Activated CD4-positive, alpha-beta memory T cell treated with anti-CD3 and anti-CD28 coated beads, Interleukin-2, amount 10 ng/mL, durations not matched to agents 7 days and 5 days (primary cell): Measurements from ENCODE around the gene KAZN. TPM values are rescaled to one million over a fixed set of nuclear protein-coding genes. Genes with fewer than 3 reads are reported as not detected.

Experiments used
- CTCF ChIA-PET: fragments of 350-600 bp; sonication (Branson Sonifier 250); formaldehyde crosslinking; loops from one replicate; lab custom pipeline; 2021; ENCODE audit warnings: antibody characterized with exemption, inconsistent platforms; lab: Charles Lee
- POLR2A ChIA-PET: fragments of 350-600 bp; sonication (Branson Sonifier 250); formaldehyde crosslinking; loops from one replicate; lab custom pipeline; 2021; ENCODE audit warnings: antibody characterized with exemption; lab: Charles Lee
- DNase-seq: peaks from one replicate; pipeline ENCODE4 v3.0.0-alpha.2; 2020
- H3K27ac Mint-ChIP-seq: one replicate; pipeline ENCODE4 v1.8.0; 2021; ENCODE audit warnings: mild to moderate bottlenecking, mixed read lengths
- H3K27me3 Mint-ChIP-seq: one replicate; pipeline ENCODE4 v1.8.0; 2021; ENCODE audit warnings: mixed read lengths
- H3K36me3 Mint-ChIP-seq: one replicate; pipeline ENCODE4 v1.8.0; 2021; ENCODE audit warnings: low read depth, mixed read lengths
- H3K4me1 Mint-ChIP-seq: one replicate; pipeline ENCODE4 v1.8.0; 2021; ENCODE audit warnings: mixed read lengths
- H3K4me3 Mint-ChIP-seq: one replicate; pipeline ENCODE4 v1.8.0; 2021; ENCODE audit warnings: mild to moderate bottlenecking, mixed read lengths
- H3K9me3 Mint-ChIP-seq: one replicate; pipeline ENCODE4 v1.8.0; 2021; ENCODE audit warnings: mixed read lengths
- total RNA-seq, 2 experiments: library from RNA; stranded (reverse); gene quantifications; one replicate each; pipeline ENCODE4 v1.2.3, GENCODE V29; 2021

The KAZN gene
- total RNA-seq, 2 experiments from 2014 or later: 0.30 to 0.43 TPM

DNA sequence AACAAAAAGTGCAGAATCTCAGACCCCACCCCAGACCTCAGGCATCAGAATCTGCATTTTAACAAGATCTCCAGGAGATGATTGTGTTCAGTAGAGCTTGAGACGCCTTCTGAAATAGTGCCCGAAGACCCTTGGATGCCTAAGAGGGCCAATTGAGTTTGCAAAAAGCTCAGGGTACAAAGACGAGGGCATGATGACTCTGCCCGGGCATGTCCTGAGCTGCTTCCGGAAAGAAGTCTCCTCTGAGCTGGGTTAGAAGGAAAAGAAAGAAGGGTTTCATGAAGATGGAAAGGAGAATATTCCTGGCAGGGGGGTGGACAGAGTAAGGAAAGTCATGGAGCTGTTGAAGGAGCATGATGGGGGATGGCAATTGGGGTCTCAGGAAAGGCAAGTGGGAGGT, 308.9 kb downstream of the KAZN start:
- Mint-ChIP-seq H3K9me3 (no peaks in the 10 kb centered on the region), H3K4me1 (no peaks in the 10 kb centered on the region), H3K27me3 (no peaks in the 10 kb centered on the region), H3K36me3 (no peaks in the 10 kb centered on the region), H3K4me3 (no peak overlapping the region), H3K27ac (no peak overlapping the region)
- DNase-seq: no peak
- CTCF ChIA-PET: no interaction called here
- POLR2A ChIA-PET: no interaction called here

DNA sequence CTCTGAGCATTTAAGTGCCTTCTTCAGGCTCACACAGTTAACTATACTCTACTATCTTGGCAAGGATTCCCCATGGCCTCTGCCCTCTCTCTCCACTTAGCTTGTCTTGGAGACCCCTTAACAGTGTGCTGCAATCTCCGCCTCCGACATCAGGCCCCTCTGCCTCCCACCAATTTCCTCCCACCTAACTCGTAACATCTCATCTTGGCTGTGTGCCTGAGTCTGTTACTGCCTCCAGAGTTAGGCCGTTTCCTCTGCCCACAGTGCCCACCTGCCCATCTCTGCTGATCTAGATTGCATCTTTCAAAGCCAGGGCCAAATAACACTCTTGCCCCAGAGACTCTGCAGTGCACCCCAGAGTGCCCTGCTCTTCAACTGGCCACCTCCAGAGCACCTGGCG, 310.8 kb downstream of the KAZN start:
- DNase-seq: no peak
- Mint-ChIP-seq H3K4me1 (no peaks in the 10 kb centered on the region), H3K36me3 (no peaks in the 10 kb centered on the region), H3K27ac (no peak overlapping the region), H3K27me3 (no peaks in the 10 kb centered on the region), H3K4me3 (no peak overlapping the region), H3K9me3 (no peaks in the 10 kb centered on the region)
- ChIA-PET POLR2A (no interaction called here), CTCF (no interaction called here)

DNA sequence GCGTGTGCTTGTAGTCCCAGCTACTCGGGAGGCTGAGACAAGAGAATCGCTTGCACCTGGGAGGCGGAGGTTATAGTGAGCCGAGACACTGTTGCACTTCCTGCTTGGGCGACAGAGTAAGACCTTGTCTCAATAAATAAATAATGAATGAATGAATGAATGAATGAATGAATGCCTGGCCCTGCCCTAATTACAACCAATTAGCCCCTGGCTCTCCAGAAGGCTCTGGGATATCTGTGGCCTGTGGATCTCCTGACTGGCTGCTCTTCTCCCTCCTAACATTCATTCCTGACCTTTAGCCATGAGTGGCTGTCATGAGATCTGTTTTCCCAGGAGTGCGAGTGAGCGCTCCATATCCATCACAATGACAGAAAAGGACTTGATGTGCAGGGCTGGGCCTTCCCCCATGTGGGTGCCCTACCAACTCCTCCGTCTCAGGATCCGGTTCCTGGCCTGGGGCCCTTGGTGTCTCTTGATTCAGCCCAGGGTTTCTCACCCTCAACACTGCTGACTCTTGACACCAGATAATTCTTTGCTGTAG, 311.5 kb downstream of the KAZN start:
- ChIA-PET CTCF (no interaction called here), POLR2A (no interaction called here)
- Mint-ChIP-seq H3K27ac (no peak overlapping the region), H3K4me1 (no peaks in the 10 kb centered on the region), H3K27me3 (no peaks in the 10 kb centered on the region), H3K9me3 (no peaks in the 10 kb centered on the region), H3K36me3 (no peaks in the 10 kb centered on the region), H3K4me3 (no peak overlapping the region)
- DNase-seq: no peak

DNA sequence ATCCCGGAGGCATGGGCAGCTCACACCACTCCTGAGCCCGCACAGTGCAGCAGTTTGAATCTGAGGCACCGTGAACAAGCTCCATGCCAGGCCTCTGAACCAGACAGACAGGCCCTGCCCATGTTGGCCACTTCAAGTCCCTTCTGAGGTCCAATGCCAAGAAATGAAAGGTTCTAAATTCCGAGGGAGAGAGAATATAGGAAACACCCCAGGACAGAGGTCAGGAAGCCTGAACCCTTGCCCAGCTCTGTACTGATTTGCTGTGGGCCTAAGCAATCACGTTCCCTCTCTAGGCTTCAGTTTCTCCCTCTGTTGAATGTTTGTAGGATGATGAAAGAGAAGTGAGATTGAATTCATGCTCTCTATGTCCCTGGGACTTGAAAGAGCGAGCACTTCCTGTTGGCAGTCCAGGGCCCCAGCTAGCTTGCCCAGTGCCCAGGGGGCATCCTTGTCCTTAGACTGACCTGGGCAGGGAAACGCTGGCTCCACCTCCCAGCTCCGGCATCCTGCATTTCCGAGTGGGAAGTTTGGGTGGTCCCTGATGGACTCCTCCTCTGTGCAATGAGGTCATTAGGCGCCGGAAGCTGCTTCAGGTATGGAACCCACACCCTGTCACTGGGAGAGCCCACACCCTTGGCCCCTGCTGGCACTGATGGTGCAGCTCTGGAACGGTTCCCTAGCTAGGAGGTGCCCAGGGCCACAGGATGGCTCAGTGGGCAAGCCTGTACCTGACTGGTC, 312.7 kb downstream of the KAZN start:
- DNase-seq: no peak
- POLR2A ChIA-PET: no interaction called here
- no peaks in the 10 kb centered on the region for H3K4me1 Mint-ChIP-seq
- H3K4me3 Mint-ChIP-seq: no peak overlapping the region
- CTCF ChIA-PET: no interaction called here
- no peaks in the 10 kb centered on the region for H3K9me3 Mint-ChIP-seq
- no peaks in the 10 kb centered on the region for H3K36me3 Mint-ChIP-seq
- H3K27me3 Mint-ChIP-seq: no peaks in the 10 kb centered on the region
- no peak overlapping the region for H3K27ac Mint-ChIP-seq

DNA sequence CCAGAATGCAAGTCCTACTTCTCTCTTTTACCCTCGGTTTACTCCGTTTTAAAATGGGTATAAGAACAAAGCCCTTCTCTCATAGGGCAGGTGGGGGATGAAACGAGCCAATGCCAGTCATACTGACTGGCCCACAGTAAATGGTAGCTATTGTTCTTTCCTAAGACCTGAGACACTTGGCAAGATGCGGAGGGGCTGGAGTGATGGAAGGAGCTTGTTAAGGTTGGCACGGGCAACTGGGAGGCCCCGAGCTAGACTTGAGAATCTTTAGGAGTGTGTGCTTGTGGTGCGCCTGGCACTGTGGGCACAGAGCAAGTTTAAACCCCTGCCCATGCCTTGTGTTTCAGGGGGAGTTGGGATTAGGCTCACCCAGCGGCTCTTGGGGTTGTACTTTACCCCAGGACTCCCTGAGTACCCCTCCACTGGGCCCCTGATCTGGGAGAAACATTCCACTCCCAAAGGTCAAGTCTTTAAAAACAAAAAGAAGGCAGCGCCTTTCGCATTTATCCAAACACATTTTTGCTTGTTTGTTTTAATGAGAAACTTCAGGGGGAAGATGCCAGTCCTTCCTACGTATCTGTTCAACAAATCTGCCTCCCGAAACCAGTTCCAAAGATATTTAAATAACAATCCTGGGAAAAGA, 314.5 kb downstream of the KAZN start:
- no peaks in the 10 kb centered on the region for H3K27me3 Mint-ChIP-seq
- H3K4me1 Mint-ChIP-seq: no peaks in the 10 kb centered on the region
- DNase-seq: no peak
- no peaks in the 10 kb centered on the region for H3K36me3 Mint-ChIP-seq
- no peak overlapping the region for H3K4me3 Mint-ChIP-seq
- ChIA-PET POLR2A (no interaction called here), CTCF (no interaction called here)
- no peak overlapping the region for H3K27ac Mint-ChIP-seq
- no peaks in the 10 kb centered on the region for H3K9me3 Mint-ChIP-seq

DNA sequence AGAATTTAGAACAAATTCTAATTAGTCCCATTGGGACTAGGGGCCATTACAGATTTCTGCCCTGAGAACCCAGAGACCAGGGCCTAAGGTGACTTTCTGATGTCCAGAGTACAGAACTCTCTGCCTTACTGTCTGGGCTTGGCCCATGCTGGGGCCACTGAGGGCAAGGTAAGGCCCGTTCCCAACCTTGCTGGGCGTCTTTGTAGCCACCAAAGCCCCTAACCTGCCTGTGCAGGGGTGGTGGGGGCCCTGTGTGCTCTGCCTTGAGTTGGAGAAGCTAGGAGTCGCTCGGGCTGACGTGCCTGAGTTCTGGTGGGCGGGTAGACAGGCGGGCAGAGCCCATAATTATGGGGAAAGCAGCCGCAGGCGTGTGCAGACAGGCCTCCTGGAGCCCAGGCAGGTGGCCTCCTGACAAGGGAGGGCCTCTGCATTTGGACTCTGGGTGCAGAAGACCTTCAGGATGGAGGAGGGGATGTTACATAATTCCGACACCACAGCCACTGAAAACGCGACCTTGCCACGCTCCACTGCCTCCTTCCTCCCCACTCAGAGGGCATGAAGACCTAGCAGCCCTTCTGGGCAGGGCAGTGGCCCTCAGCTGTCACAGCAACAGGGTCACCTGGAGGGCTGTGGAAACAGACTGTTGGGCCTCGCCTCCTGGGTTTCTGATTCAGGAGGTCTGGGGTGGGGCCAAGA, 315.1 kb downstream of the KAZN start:
- Mint-ChIP-seq H3K27ac (no peak overlapping the region), H3K4me3 (no peak overlapping the region), H3K27me3 (peaks cover under 1% of the 10 kb centered on the region), H3K36me3 (no peaks in the 10 kb centered on the region), H3K9me3 (no peaks in the 10 kb centered on the region), H3K4me1 (no peaks in the 10 kb centered on the region)
- POLR2A ChIA-PET: no interaction called here
- no peak for DNase-seq
- CTCF ChIA-PET: no interaction called here

DNA sequence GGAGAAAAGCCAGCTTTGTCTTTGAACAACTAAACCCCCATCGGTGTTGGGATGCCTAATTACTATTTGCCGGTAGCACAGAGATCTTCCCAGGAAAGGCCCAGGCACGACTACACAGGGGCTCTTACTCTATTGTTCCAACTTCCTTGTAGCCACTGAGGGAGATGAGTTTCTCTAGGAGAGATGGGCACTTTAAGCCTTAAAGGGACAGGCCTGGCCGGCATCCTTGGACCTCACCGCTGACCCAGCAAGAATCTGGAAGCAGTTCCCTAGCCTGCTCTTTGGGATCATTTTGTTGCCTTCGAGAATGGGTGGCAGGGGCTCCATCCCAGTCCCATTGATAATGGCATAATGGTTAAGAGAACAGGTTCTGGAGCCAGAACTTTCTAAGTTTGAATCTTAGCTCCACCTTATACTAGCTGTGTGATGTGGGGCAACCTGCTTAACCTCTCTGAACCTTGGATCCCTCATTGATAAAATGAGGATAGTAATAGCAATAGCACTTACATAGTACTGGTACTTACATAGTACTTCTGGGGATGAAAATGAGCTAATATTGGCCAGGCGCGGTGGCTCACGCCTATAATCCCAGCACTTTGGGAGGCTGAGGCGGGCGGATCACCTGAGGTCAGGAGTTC, 316.0 kb downstream of the KAZN start:
- no peaks in the 10 kb centered on the region for H3K9me3 Mint-ChIP-seq
- H3K4me3 Mint-ChIP-seq: no peak overlapping the region
- CTCF ChIA-PET: no interaction called here
- no peak overlapping the region for H3K27ac Mint-ChIP-seq
- H3K36me3 Mint-ChIP-seq: no peaks in the 10 kb centered on the region
- POLR2A ChIA-PET: no interaction called here
- H3K4me1 Mint-ChIP-seq: no peaks in the 10 kb centered on the region
- peaks cover 3% of the 10 kb centered on the region for H3K27me3 Mint-ChIP-seq
- DNase-seq: no peak

DNA sequence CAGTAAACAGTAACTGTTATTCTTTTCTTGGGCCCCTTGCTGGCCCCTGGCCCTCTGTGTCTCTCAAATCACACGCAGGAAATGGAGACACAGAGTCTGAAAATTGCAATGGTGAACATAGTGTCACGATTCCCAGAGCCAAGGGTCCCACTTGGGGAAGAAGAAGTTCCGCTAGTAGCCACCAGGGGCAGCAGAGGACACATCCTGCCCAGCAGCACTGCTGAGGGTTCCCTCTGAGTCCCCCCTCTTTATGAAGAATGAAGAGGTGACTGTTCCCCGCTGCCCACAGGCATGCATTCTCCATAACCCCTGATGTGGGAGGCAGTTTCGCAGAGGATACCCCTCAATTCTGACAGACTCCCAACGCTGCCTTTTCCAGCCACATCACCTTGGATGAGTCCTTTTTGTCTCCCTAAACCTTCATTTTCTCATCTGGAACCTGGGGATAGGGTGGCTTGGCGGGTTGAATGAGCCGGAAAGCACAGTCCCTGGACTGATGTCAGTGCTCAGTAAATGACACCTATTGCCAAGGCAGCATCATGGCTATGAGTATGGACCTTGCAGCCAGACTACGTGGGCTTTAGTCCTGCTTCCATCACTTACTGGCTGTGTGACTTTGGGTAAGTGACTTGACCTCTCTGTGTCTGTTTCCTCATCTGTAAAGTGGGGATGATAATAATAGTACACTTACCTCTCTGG, 317.0 kb downstream of the KAZN start:
- peak; percentile 48 for DNase-seq
- Mint-ChIP-seq H3K4me1 (no peaks in the 10 kb centered on the region), H3K9me3 (no peaks in the 10 kb centered on the region), H3K27me3 (peaks cover 3% of the 10 kb centered on the region), H3K27ac (no peak overlapping the region), H3K36me3 (no peaks in the 10 kb centered on the region), H3K4me3 (no peak overlapping the region)
- ChIA-PET CTCF (no interaction called here), POLR2A (no interaction called here)

DNA sequence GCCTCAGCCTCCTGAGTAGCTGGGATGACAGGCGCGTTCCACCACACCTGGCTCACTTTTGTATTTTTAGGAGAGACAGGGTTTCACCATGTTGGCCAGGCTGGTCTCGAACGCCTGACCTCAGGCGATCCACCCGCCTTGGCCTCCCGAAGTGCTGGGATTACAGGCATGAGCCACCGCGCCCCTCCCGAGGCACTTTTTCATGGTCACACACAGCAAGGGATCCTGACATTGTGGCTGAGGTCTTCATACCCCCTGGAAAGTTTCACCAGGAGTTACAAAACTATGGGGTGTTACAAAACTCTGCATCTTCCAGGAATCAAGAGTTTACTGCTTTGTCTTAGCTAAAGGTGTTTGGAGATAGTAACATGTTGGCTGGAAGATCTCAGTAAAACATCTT, 320.8 kb downstream of the KAZN start:
- no peaks in the 10 kb centered on the region for H3K36me3 Mint-ChIP-seq
- CTCF ChIA-PET: no interaction called here
- H3K27ac Mint-ChIP-seq: no peak overlapping the region
- no peaks in the 10 kb centered on the region for H3K9me3 Mint-ChIP-seq
- POLR2A ChIA-PET: no interaction called here
- H3K4me1 Mint-ChIP-seq: peaks cover 5% of the 10 kb centered on the region
- H3K4me3 Mint-ChIP-seq: no peak overlapping the region
- H3K27me3 Mint-ChIP-seq: peaks cover 22% of the 10 kb centered on the region
- no peak for DNase-seq

DNA sequence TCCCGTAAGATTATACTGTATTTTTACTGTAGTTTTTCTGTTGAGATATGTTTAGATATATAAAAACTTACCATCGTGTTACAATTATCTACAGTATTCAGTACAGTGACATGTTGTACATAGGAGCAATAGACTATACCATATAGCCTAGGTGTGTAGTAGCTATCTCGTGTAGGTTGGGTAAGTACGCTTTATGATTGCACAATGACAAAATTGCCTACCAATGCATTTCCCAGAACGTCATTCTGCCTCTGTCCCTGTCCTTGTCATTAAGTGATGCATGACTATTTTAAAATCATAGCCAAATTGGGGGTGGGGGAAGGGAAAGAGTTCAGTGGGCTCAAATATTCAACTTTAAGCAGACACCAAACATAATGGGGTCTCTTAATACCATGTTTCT, 321.3 kb downstream of the KAZN start:
- ChIA-PET POLR2A (no interaction called here), CTCF (no interaction called here)
- H3K4me3 Mint-ChIP-seq: no peak overlapping the region

DNA sequence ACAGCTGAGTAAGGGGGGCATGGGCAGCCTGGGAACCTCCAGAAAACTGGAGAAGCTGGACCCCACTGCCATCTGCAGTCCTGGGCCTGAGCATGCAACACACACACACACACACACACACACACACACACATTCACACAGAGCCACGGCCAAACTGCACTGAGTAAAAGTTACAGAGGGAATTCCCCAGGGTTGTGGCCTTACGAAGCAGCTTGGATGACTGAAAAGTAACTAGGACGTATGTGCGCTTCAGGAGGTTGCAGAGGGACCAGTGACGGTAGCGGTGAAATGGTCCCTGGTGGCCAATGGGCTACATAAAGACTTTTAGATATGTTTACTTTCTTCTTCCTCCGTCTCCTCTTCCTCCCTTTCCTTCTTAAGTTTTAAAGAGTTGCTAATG, 322.6 kb downstream of the KAZN start:
- CTCF ChIA-PET: no interaction called here
- Mint-ChIP-seq H3K4me3 (no peak overlapping the region), H3K9me3 (no peaks in the 10 kb centered on the region), H3K27me3 (peaks cover 35% of the 10 kb centered on the region), H3K4me1 (peaks cover 5% of the 10 kb centered on the region), H3K27ac (no peak overlapping the region), H3K36me3 (no peaks in the 10 kb centered on the region)
- no peak for DNase-seq
- POLR2A ChIA-PET: no interaction called here

More for the DNA sequence above, 321.3 kb downstream of the KAZN start:
- no peaks in the 10 kb centered on the region for H3K9me3 Mint-ChIP-seq
- H3K27me3 Mint-ChIP-seq: peaks cover 22% of the 10 kb centered on the region
- H3K36me3 Mint-ChIP-seq: no peaks in the 10 kb centered on the region
- peaks cover 5% of the 10 kb centered on the region for H3K4me1 Mint-ChIP-seq
- no peak overlapping the region for H3K27ac Mint-ChIP-seq
- no peak for DNase-seq

DNA sequence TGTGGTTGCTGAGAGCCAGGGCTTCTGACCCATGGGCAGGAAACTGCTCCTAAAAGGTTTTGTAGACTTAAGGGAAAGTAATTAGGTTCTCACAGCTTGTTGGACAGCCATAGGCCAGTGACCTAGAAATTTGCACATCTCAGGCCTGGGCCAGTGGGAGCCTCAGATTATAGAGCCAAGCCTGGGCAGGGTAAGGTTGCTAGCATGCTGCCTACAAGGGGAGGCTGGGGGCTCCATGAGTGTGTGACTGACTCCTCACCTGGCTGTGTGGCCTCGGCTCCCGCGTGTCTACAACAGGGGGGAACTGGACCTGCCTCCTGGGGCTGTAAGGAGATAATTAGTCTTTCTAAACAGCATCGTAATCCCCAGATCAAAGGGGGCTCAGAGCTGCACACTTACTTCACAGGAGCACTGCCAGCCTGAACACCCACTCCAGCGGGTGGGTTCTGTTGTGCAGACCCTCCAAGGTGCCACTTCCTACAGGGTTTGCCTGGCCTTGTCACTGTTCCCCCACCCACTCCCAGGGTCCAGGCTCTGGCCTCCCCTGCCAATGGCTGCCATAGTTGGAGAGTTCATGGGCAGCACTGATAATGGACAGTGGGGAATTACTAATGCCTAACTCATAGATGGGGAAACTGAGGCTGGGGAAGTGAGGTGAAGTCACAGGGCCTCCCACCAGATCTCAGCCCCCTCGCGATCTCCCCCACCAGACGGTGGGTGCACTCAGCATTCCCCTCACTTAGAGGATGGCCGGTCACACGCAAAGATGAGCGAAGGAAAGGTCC, 324.6 kb downstream of the KAZN start:
- Mint-ChIP-seq H3K36me3 (no peaks in the 10 kb centered on the region), H3K4me3 (peak overlapping the region; percentile 51), H3K27ac (no peak overlapping the region), H3K27me3 (peaks cover 48% of the 10 kb centered on the region), H3K4me1 (peaks cover 5% of the 10 kb centered on the region), H3K9me3 (no peaks in the 10 kb centered on the region)
- DNase-seq: no peak
- POLR2A ChIA-PET: no interaction called here
- CTCF ChIA-PET: no interaction called here
